Neutrophil (primary cell): ENCODE data around the gene MINK1.
"Not testable (repeated sequence)": the region's sequence is repeated elsewhere in the genome, so short reads cannot be mapped to it uniquely, and the experiment has no call there.

Source experiments
- H3K27ac ChIP-seq: fragments of 200-600 bp; sonication (generic); 2 replicates; pipeline ENCODE4 v1.5.1; 2016; ENCODE audit warnings: mild to moderate bottlenecking, moderate library complexity
- H3K27me3 ChIP-seq: fragments of 200-600 bp; sonication (generic); 2 replicates; pipeline ENCODE4 v1.6.0; 2016; ENCODE audit warnings: mild to moderate bottlenecking
- H3K36me3 ChIP-seq: fragments of 200-600 bp; sonication (generic); 2 replicates; pipeline ENCODE4 v1.5.1; 2017
- H3K4me1 ChIP-seq, 2 experiments: fragments of 200-600 bp in 1 of 2; sonication (generic) in 1 of 2; 1 replicate in 1 of 2; 2 replicates in 1 of 2; pipeline versions ENCODE4 v1.5.1 to v1.6.1; 2013 to 2016; ENCODE audit warnings: low read depth in 1 of 2, low read length in 1 of 2, mild to moderate bottlenecking in 1 of 2, moderate library complexity in 1 of 2; ENCODE audit not compliant: control insufficient read depth in 1 of 2, insufficient read depth in 1 of 2
- H3K4me3 ChIP-seq, 2 experiments: fragments of 200-600 bp in 1 of 2; sonication (generic) in 1 of 2; 1 replicate in 1 of 2; 2 replicates in 1 of 2; pipeline ENCODE4 v1.5.1; 2013 to 2016; ENCODE audit warnings: low read depth in 1 of 2, low read length in 1 of 2, mild to moderate bottlenecking in 1 of 2, moderate library complexity in 1 of 2
- H3K9me3 ChIP-seq: fragments of 200-600 bp; sonication (generic); 2 replicates; pipeline ENCODE4 v1.5.1; 2016
- CTCF ChIP-seq: fragments of 200-600 bp; sonication (generic); IDR thresholded peaks from 2 replicates; pipeline ENCODE4 v1.5.1; 2016; ENCODE audit warnings: antibody characterized with exemption

Gene MINK1

GRCh38 chr17:4856937-4857314 lies 23.8 kb downstream of the MINK1 start:
- Histone ChIP-seq H3K27ac (no peak overlapping the region), H3K4me1 (peaks cover 10 to 11% of the 10 kb centered on the region in 2 experiments), H3K36me3 (peaks cover 25% of the 10 kb centered on the region), H3K4me3 (no peak overlapping the region), H3K27me3 (no peaks in the 10 kb centered on the region), H3K9me3 (no peaks in the 10 kb centered on the region)
- no peak for TF ChIP-seq CTCF

GRCh38 chr17:4857347-4857746 lies 24.2 kb downstream of the MINK1 start:
- H3K4me3 ChIP-seq, H3K9me3 ChIP-seq, H3K27ac ChIP-seq, H3K27me3 ChIP-seq: not testable (repeated sequence)
- Histone ChIP-seq H3K4me1 (peaks cover 10 to 11% of the 10 kb centered on the region in 2 experiments), H3K36me3 (peaks cover 25% of the 10 kb centered on the region)

- no peak overlapping the region for H3K4me3 ChIP-seq
- no peaks in the 10 kb centered on the region for H3K9me3 ChIP-seq
- no peak for TF ChIP-seq CTCF
- H3K4me1 ChIP-seq, result peaks cover 10 to 11% of the 10 kb centered on the region in 2 experiments
- H3K27ac ChIP-seq, result no peak overlapping the region
- H3K27me3 ChIP-seq, result no peaks in the 10 kb centered on the region
- H3K36me3 ChIP-seq, result peaks cover 25% of the 10 kb centered on the region
These were observed 25.1 kb downstream of the MINK1 start for GRCh38 chr17:4858068-4858881.

GRCh38 chr17:4858882-4859260 lies 25.7 kb downstream of the MINK1 start:
- Histone ChIP-seq H3K27ac (no peak overlapping the region), H3K36me3 (peaks cover 25% of the 10 kb centered on the region), H3K4me3 (no peak overlapping the region), H3K27me3 (no peaks in the 10 kb centered on the region), H3K4me1 (peaks cover 10 to 11% of the 10 kb centered on the region in 2 experiments), H3K9me3 (no peaks in the 10 kb centered on the region)
- no peak for TF ChIP-seq CTCF

GRCh38 chr17:4859816-4860625 lies 26.9 kb downstream of the MINK1 start:
- Histone ChIP-seq H3K27me3 (no peaks in the 10 kb centered on the region), H3K4me1 (peaks cover 10 to 11% of the 10 kb centered on the region in 2 experiments), H3K9me3 (no peaks in the 10 kb centered on the region), H3K27ac (no peak overlapping the region), H3K36me3 (peaks cover 19% of the 10 kb centered on the region), H3K4me3 (no peak overlapping the region)
- no peak for TF ChIP-seq CTCF

- Histone ChIP-seq H3K4me3 (no peak overlapping the region), H3K9me3 (no peaks in the 10 kb centered on the region), H3K27ac (no peak overlapping the region), H3K36me3 (peaks cover 19% of the 10 kb centered on the region), H3K4me1 (peaks cover 10 to 11% of the 10 kb centered on the region in 2 experiments), H3K27me3 (no peaks in the 10 kb centered on the region)
- no peak for TF ChIP-seq CTCF
These were observed 27.5 kb downstream of the MINK1 start for GRCh38 chr17:4860651-4861050.
